GM06990 (cell line): ENCODE results near the gene SLC25A26.

ENCODE experiments used
- DNase-seq: peaks from one replicate; pipeline ENCODE4 v3.0.0-alpha.2; 2011; ENCODE audit not compliant: insufficient read length; ENCODE audit errors: extremely low read depth
- H3K27me3 ChIP-seq: replicated peaks from 2 replicates; pipeline ENCODE4 v1.6.0; 2011; ENCODE audit warnings: low read length; ENCODE audit not compliant: control insufficient read depth, insufficient read depth
- H3K36me3 ChIP-seq: 2 replicates; pipeline ENCODE4 v1.5.1; 2011; ENCODE audit warnings: low read length; ENCODE audit not compliant: control insufficient read depth, insufficient read depth
- H3K4me3 ChIP-seq: replicated peaks from 2 replicates; pipeline ENCODE4 v1.5.1; 2011; ENCODE audit warnings: low read depth, mild to moderate bottlenecking, control low read depth, low read length
- CTCF ChIP-seq: IDR thresholded peaks from 2 replicates; pipeline ENCODE4 v1.5.1; 2011; ENCODE audit warnings: low read length, control low read depth, mild to moderate bottlenecking, inconsistent platforms; ENCODE audit not compliant: insufficient read depth, poor library complexity, severe bottlenecking

Gene SLC25A26

GRCh38 chr3:66355997-66356396 lies 135.2 kb downstream of the SLC25A26 start:
- Histone ChIP-seq H3K4me3 (no peak overlapping the region), H3K27me3 (no peaks in the 10 kb centered on the region), H3K36me3 (no peaks in the 10 kb centered on the region)
- no peak for TF ChIP-seq CTCF
- no peak for DNase-seq

- no peak for TF ChIP-seq CTCF
- Histone ChIP-seq H3K27me3 (no peaks in the 10 kb centered on the region), H3K4me3 (no peak overlapping the region), H3K36me3 (no peaks in the 10 kb centered on the region)
- no peak for DNase-seq
These were observed 140.6 kb downstream of the SLC25A26 start for GRCh38 chr3:66361356-66361755.

GRCh38 chr3:66362541-66362941 lies 141.7 kb downstream of the SLC25A26 start:
- DNase-seq = no peak
- Histone ChIP-seq H3K4me3 (no peak overlapping the region), H3K36me3 (no peaks in the 10 kb centered on the region), H3K27me3 (no peaks in the 10 kb centered on the region)
- TF ChIP-seq CTCF = no peak

DNA sequence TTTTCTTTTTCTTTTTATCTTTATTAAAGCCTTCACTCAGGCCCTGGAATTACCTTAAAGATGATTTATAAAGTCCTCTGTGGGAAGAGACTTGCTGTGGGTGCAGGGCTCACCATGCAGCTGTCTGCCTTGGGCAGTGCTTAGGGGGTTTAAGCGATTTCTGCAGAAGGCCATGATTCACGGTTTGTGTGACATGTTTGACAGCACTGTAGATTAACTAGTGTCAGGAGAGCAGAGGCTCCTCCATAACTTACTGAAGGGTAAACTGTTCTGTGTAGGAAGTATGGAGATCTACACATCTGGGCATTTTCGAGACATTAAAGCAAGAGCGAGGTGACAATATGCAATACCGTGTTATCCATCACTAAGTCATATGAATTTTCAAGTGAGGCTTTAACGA lies 142.3 kb downstream of the SLC25A26 start:
- H3K27me3 ChIP-seq = no peaks in the 10 kb centered on the region
- DNase-seq = no peak
- no peak overlapping the region for H3K4me3 ChIP-seq
- TF ChIP-seq CTCF = no peak
- no peaks in the 10 kb centered on the region for H3K36me3 ChIP-seq

DNA sequence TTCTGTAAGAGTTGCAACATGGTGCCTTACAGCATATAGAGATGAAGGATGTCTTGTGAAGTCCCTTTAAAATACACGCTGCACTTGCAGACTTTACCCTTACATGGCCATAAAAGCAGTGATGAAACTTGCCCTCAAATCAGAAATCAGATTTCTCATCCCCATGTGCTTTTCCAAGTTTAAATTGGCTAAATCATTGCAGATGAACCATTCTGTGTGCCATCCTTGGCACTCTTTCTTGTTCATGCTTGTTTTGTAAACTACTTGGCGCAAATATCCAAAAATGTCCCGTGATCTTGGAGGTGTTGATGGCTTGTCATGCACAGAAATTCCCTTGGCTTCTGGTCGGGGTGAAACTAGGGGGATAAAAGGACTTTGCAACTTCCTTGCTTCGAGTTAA lies 144.3 kb downstream of the SLC25A26 start:
- no peak overlapping the region for H3K4me3 ChIP-seq
- no peaks in the 10 kb centered on the region for H3K36me3 ChIP-seq
- no peak for DNase-seq
- H3K27me3 ChIP-seq = no peaks in the 10 kb centered on the region
- TF ChIP-seq CTCF = no peak

GRCh38 chr3:66366747-66367146 lies 145.9 kb downstream of the SLC25A26 start:
- no peaks in the 10 kb centered on the region for H3K27me3 ChIP-seq
- no peaks in the 10 kb centered on the region; the same call in 1 of the 2 replicates for H3K36me3 ChIP-seq
- DNase-seq = no peak
- no peak for TF ChIP-seq CTCF
- H3K4me3 ChIP-seq = no peak overlapping the region
